Stimulated activated CD8-positive, alpha-beta memory T cell treated with anti-CD3 and anti-CD28 coated beads, Interleukin-7, amount 100 ng/mL, for 24 hours (primary cell): ENCODE data around the gene FGF23.

Experiments
- DNase-seq: peaks from one replicate; pipeline ENCODE4 v3.0.0-alpha.2; 2020; ENCODE audit warnings: low read depth

FGF23 gene

GRCh38 chr12:4383304-4383865 is 3.9 kb upstream of the FGF23 start:
- no peak for DNase-seq

- DNase-seq, result no peak
Measured at GRCh38 chr12:4380332-4380731, 820 bp upstream of the FGF23 start.

GRCh38 chr12:4378772-4379171 is 740 bp downstream of the FGF23 start:
- DNase-seq, result no peak

GRCh38 chr12:4375449-4375848 is 4.1 kb downstream of the FGF23 start:
- no peak for DNase-seq

- no peak for DNase-seq
Measured at GRCh38 chr12:4372653-4373052, 6.9 kb downstream of the FGF23 start.

GRCh38 chr12:4370265-4370664 is 9.2 kb downstream of the FGF23 start:
- no peak for DNase-seq

GRCh38 chr12:4369548-4369947 is 10.0 kb downstream of the FGF23 start:
- no peak for DNase-seq

GRCh38 chr12:4366090-4366489 is 13.4 kb downstream of the FGF23 start:
- DNase-seq, result no peak

- peak; percentile 28 for DNase-seq
Measured at GRCh38 chr12:4356041-4356327, 23.5 kb downstream of the FGF23 start.

GRCh38 chr12:4355156-4356040 is 24.1 kb downstream of the FGF23 start:
- DNase-seq, result no peak

GRCh38 chr12:4353785-4354208 is 25.7 kb downstream of the FGF23 start:
- DNase-seq, result no peak

- DNase-seq, result no peak
Measured at GRCh38 chr12:4346931-4347330, 32.6 kb downstream of the FGF23 start.

- DNase-seq, result no peak
Measured at GRCh38 chr12:4331842-4332241, 47.7 kb downstream of the FGF23 start.

GRCh38 chr12:4331221-4331620 is 48.3 kb downstream of the FGF23 start:
- DNase-seq, result no peak

- DNase-seq, result no peak
Measured at GRCh38 chr12:4330203-4330602, 49.3 kb downstream of the FGF23 start.

- no peak for DNase-seq
Measured at GRCh38 chr12:4327293-4327692, 52.2 kb downstream of the FGF23 start.

GRCh38 chr12:4325966-4326365 is 53.5 kb downstream of the FGF23 start:
- DNase-seq, result no peak

GRCh38 chr12:4324366-4324765 is 55.1 kb downstream of the FGF23 start:
- no peak for DNase-seq

GRCh38 chr12:4323396-4323795 is 56.1 kb downstream of the FGF23 start:
- DNase-seq, result no peak

GRCh38 chr12:4322726-4323125 is 56.8 kb downstream of the FGF23 start:
- no peak for DNase-seq

- DNase-seq, result peak; percentile 81
Measured at GRCh38 chr12:4320853-4321701, 58.4 kb downstream of the FGF23 start, which contains the start of gene TIGAR. Gene TIGAR, plus strand, starts transcription at chr12:4321213. Its CDS starts 59 bp downstream, at chr12:4321272.

- DNase-seq, result no peak
Measured at GRCh38 chr12:4320497-4320852, 59.0 kb downstream of the FGF23 start.
